WTC11 (cell line): Measurements from ENCODE around the gene MARCHF11. TPM values are rescaled to one million over a fixed set of nuclear protein-coding genes. Genes with fewer than 3 reads are reported as not detected.

Experiments
- ATAC-seq: fragments of 200-7000 bp; cut with Tn5 transposase; 2 replicates; pipeline ENCODE4 v1.10.0; 2021; ENCODE audit warnings: mild to moderate bottlenecking, moderate library complexity
- CTCF ChIA-PET: fragments of 300-600 bp; sonication (Branson Sonifier 250); formaldehyde crosslinking; loops from one replicate; lab custom pipeline; 2021; ENCODE audit warnings: antibody characterized with exemption; lab: Charles Lee
- POLR2A ChIA-PET: fragments of 350-600 bp; sonication (Branson Sonifier 250); formaldehyde crosslinking; loops from one replicate; lab custom pipeline; 2021; ENCODE audit warnings: antibody characterized with exemption; lab: Charles Lee
- DNase-seq: peaks from one replicate; pipeline ENCODE4 v3.0.0; 2021; ENCODE audit warnings: low spot score
- H3K27ac Mint-ChIP-seq: 2 replicates; pipeline ENCODE4 v1.8.0; 2021; ENCODE audit warnings: mixed read lengths
- H3K27me3 Mint-ChIP-seq: 2 replicates; pipeline ENCODE4 v1.8.0; 2021; ENCODE audit warnings: low read depth, mild to moderate bottlenecking, moderate library complexity, mixed read lengths
- H3K36me3 Mint-ChIP-seq: 2 replicates; pipeline ENCODE4 v1.8.0; 2021; ENCODE audit warnings: mixed read lengths
- H3K4me1 Mint-ChIP-seq: 2 replicates; pipeline ENCODE4 v1.8.0; 2022; ENCODE audit warnings: mixed read lengths
- H3K4me3 Mint-ChIP-seq: 2 replicates; pipeline ENCODE4 v1.8.0; 2021; ENCODE audit warnings: mild to moderate bottlenecking, moderate library complexity, mixed read lengths
- H3K9me3 Mint-ChIP-seq: 2 replicates; pipeline ENCODE4 v1.8.0; 2021; ENCODE audit warnings: mixed read lengths
- ATF1 ChIP-seq: sonication (generic); formaldehyde crosslinking; IDR thresholded peaks from 2 replicates; pipeline ENCODE4 v1.8.1; 2023; ENCODE audit warnings: mild to moderate bottlenecking, moderate library complexity, missing genetic modification reagents
- ATF3 ChIP-seq: sonication (generic); formaldehyde crosslinking; conservative IDR thresholded peaks from 2 replicates; pipeline ENCODE4 v1.8.1; 2022; ENCODE audit warnings: mild to moderate bottlenecking, missing genetic modification reagents
- E2F1 ChIP-seq: sonication (generic); formaldehyde crosslinking; IDR thresholded peaks from 2 replicates; pipeline ENCODE4 v1.8.0; 2022; ENCODE audit warnings: mild to moderate bottlenecking, missing genetic modification reagents
- E2F4 ChIP-seq: sonication (generic); formaldehyde crosslinking; IDR thresholded peaks from 2 replicates; pipeline ENCODE4 v1.8.1; 2022; ENCODE audit warnings: low read depth, mild to moderate bottlenecking, moderate library complexity, missing genetic modification reagents, borderline replicate concordance
- ELF4 ChIP-seq: sonication (generic); formaldehyde crosslinking; IDR thresholded peaks from 2 replicates; pipeline ENCODE4 v1.8.1; 2022; ENCODE audit warnings: low read depth, mild to moderate bottlenecking, moderate library complexity, missing genetic modification reagents
- FOXP1 ChIP-seq: sonication (generic); formaldehyde crosslinking; IDR thresholded peaks from 2 replicates; pipeline ENCODE4 v1.8.0; 2022; ENCODE audit warnings: missing genetic modification reagents, mild to moderate bottlenecking, moderate library complexity, borderline replicate concordance
- MYBL2 ChIP-seq: sonication (generic); formaldehyde crosslinking; IDR thresholded peaks from 2 replicates; pipeline ENCODE4 v1.8.1; 2023; ENCODE audit warnings: mild to moderate bottlenecking, moderate library complexity, missing genetic modification reagents
- NFATC4 ChIP-seq: fragments of 250-450 bp; sonication (Bioruptor Pico); IDR thresholded peaks from 2 replicates; pipeline ENCODE4 v1.9.0; 2021; ENCODE audit warnings: mild to moderate bottlenecking
- NR2C2 ChIP-seq: sonication (generic); formaldehyde crosslinking; IDR thresholded peaks from 2 replicates; pipeline ENCODE4 v1.8.0; 2022; ENCODE audit warnings: mild to moderate bottlenecking, missing genetic modification reagents
- NR3C1 ChIP-seq: sonication (generic); formaldehyde crosslinking; conservative IDR thresholded peaks from 2 replicates; pipeline ENCODE4 v1.8.1; 2023; ENCODE audit warnings: low read depth, mild to moderate bottlenecking, missing genetic modification reagents
- PRDM15 ChIP-seq: sonication (generic); formaldehyde crosslinking; IDR thresholded peaks from 2 replicates; pipeline ENCODE4 v1.8.0; 2022; ENCODE audit warnings: missing genetic modification reagents
- PRRX2 ChIP-seq: fragments of 250-450 bp; sonication (Bioruptor Pico); IDR thresholded peaks from 2 replicates; pipeline ENCODE4 v1.8.0; 2021; ENCODE audit warnings: mild to moderate bottlenecking
- SMAD3 ChIP-seq: sonication (generic); formaldehyde crosslinking; IDR thresholded peaks from 2 replicates; pipeline ENCODE4 v1.8.0; 2022; ENCODE audit warnings: missing genetic modification reagents, mild to moderate bottlenecking, borderline replicate concordance
- SOX15 ChIP-seq: fragments of 250-450 bp; sonication (Bioruptor Pico); IDR thresholded peaks from 2 replicates; pipeline ENCODE4 v1.9.0; 2021; ENCODE audit warnings: mild to moderate bottlenecking
- TEAD1 ChIP-seq: sonication (generic); formaldehyde crosslinking; IDR thresholded peaks from 2 replicates; pipeline ENCODE4 v1.8.0; 2022; ENCODE audit warnings: mild to moderate bottlenecking, missing genetic modification reagents
- TEAD4 ChIP-seq: sonication (generic); formaldehyde crosslinking; IDR thresholded peaks from 2 replicates; pipeline ENCODE4 v1.8.0; 2022; ENCODE audit warnings: mild to moderate bottlenecking, missing genetic modification reagents
- USF1 ChIP-seq: sonication (generic); formaldehyde crosslinking; IDR thresholded peaks from 2 replicates; pipeline ENCODE4 v1.8.0; 2022; ENCODE audit warnings: mild to moderate bottlenecking, missing genetic modification reagents
- ZBTB21 ChIP-seq: sonication (generic); formaldehyde crosslinking; IDR thresholded peaks from 2 replicates; pipeline ENCODE4 v1.8.1; 2023; ENCODE audit warnings: mild to moderate bottlenecking, missing genetic modification reagents, borderline replicate concordance
- ZNF232 ChIP-seq: sonication (generic); formaldehyde crosslinking; IDR thresholded peaks from 2 replicates; pipeline ENCODE4 v1.8.0; 2022; ENCODE audit warnings: mild to moderate bottlenecking, missing genetic modification reagents
- ZNF317 ChIP-seq: sonication (generic); formaldehyde crosslinking; IDR thresholded peaks from 2 replicates; pipeline ENCODE4 v1.8.1; 2023; ENCODE audit warnings: low read depth, mild to moderate bottlenecking, moderate library complexity, missing genetic modification reagents, borderline replicate concordance
- ZNF396 ChIP-seq: fragments of 250-450 bp; sonication (Bioruptor Pico); IDR thresholded peaks from 2 replicates; pipeline ENCODE4 v1.8.0; 2021; ENCODE audit warnings: mild to moderate bottlenecking, moderate library complexity, borderline replicate concordance
- ZNF532 ChIP-seq: fragments of 250-450 bp; sonication (Bioruptor Pico); IDR thresholded peaks from 2 replicates; pipeline ENCODE4 v1.9.0; 2021; ENCODE audit warnings: mild to moderate bottlenecking, borderline replicate concordance
- total RNA-seq: library from RNA; stranded (reverse); gene quantifications from 3 replicates; pipeline ENCODE4 v1.2.3, GENCODE V29; 2021

The MARCHF11 gene
- total RNA-seq, 1 experiment from 2014 or later, result 2.9 TPM

GRCh38 chr5:16192311-16192710, 12.7 kb upstream of the MARCHF11 start:
- peaks cover 23% of the 10 kb centered on the region for H3K9me3 Mint-ChIP-seq
- ChIA-PET CTCF (no interaction called here), POLR2A (no interaction called here)
- no peak overlapping the region for H3K4me3 Mint-ChIP-seq
- H3K27me3 Mint-ChIP-seq, result no peaks in the 10 kb centered on the region; the same call in 1 of the 2 replicates
- H3K4me1 Mint-ChIP-seq, result peaks cover 8% of the 10 kb centered on the region
- no peak overlapping the region for H3K27ac Mint-ChIP-seq
- TF ChIP-seq MYBL2 (CRISPR knock-in tag), result no peak
- TF ChIP-seq ZNF232, result no peak
- TF ChIP-seq SOX15, result no peak
- no peak for TF ChIP-seq TEAD4 (CRISPR knock-in tag)
- TF ChIP-seq TEAD1, result no peak
- TF ChIP-seq PRDM15 (CRISPR knock-in tag), result no peak
- TF ChIP-seq ELF4 (CRISPR knock-in tag), result no peak
- TF ChIP-seq ATF1 (CRISPR knock-in tag), result no peak
- TF ChIP-seq ZNF317 (CRISPR knock-in tag), result no peak
- TF ChIP-seq NFATC4, result no peak
- no peak for TF ChIP-seq ZBTB21
- TF ChIP-seq USF1 (CRISPR knock-in tag), result no peak
- no peak for TF ChIP-seq E2F4
- TF ChIP-seq ZNF532 (CRISPR knock-in tag), result no peak
- TF ChIP-seq NR2C2 (CRISPR knock-in tag), result no peak
- peaks cover 6% of the 10 kb centered on the region for H3K36me3 Mint-ChIP-seq
- no peak for DNase-seq
- no peak for ATAC-seq

GRCh38 chr5:16180789-16181082, 1.1 kb upstream of the MARCHF11 start:
- H3K9me3 Mint-ChIP-seq, result no peaks in the 10 kb centered on the region
- H3K27ac Mint-ChIP-seq, result no peak overlapping the region
- no peak for TF ChIP-seq ATF3 (CRISPR knock-in tag)
- TF ChIP-seq SOX15, result no peak
- no peak for TF ChIP-seq PRDM15 (CRISPR knock-in tag)
- no peak for TF ChIP-seq NFATC4
- TF ChIP-seq ZNF396 (CRISPR knock-in tag), result no peak
- TF ChIP-seq NR3C1 (CRISPR knock-in tag), result no peak
- TF ChIP-seq FOXP1 (CRISPR knock-in tag), result no peak
- no peak for TF ChIP-seq SMAD3 (CRISPR knock-in tag)
- no peak for TF ChIP-seq PRRX2 (CRISPR knock-in tag)
- no peak for TF ChIP-seq E2F1 (CRISPR knock-in tag)
- CTCF ChIA-PET, result interaction anchor here (3.4 kb wide), 1 partner anchor 20 kb away, joined by 15 read pairs; no protein-coding TSS in a partner anchor
- peak overlapping the region; percentile 77 for H3K4me3 Mint-ChIP-seq
- no peak for DNase-seq
- ATAC-seq, result no peak
- H3K36me3 Mint-ChIP-seq, result no peaks in the 10 kb centered on the region
- peaks cover 60% of the 10 kb centered on the region for H3K27me3 Mint-ChIP-seq
- POLR2A ChIA-PET, result no interaction called here
- H3K4me1 Mint-ChIP-seq, result peaks cover 13% of the 10 kb centered on the region
